Tibial nerve (tissue), 4 donors: ENCODE data around the gene CEP295NL.

Experiments
- CTCF ChIP-seq, 5 experiments: fragments of 200-600 bp in 3 of 5; fragments of 450-650 bp in 2 of 5; sonication (generic) in 3 of 5; IDR thresholded peaks; one replicate each; pipeline ENCODE4 v1.5.1; 2016 to 2019; ENCODE audit warnings: antibody characterized with exemption in 5 of 5, mild to moderate bottlenecking in 3 of 5, moderate library complexity in 2 of 5
- EP300 ChIP-seq, 2 donors: sonication (generic); formaldehyde crosslinking; IDR thresholded peaks; one replicate each; pipeline ENCODE4 v1.6.1; 2017; ENCODE audit warnings: antibody characterized with exemption in 2 of 2, mild to moderate bottlenecking in 1 of 2
- POLR2A ChIP-seq, 2 donors: fragments of 450-650 bp; IDR thresholded peaks; one replicate each; pipeline ENCODE4 v1.6.1; 2017; ENCODE audit warnings: antibody characterized with exemption in 2 of 2, mild to moderate bottlenecking in 2 of 2, moderate library complexity in 2 of 2

GRCh38 chr17:78898075-78898836, 4.7 kb downstream of the CEP295NL start:
- TF ChIP-seq POLR2A (IDR thresholded peaks at IDR 0.05): no peak
- no peak for TF ChIP-seq CTCF (IDR thresholded peaks at IDR 0.05)
- no peak for TF ChIP-seq EP300 (IDR thresholded peaks at IDR 0.05)
